Fibroblast of gingiva (primary cell): ENCODE data around the gene FBLN5.

Experiments
- DNase-seq: peaks from one replicate; pipeline ENCODE4 v3.0.0-alpha.2; 2011; ENCODE audit warnings: low read depth

FBLN5 gene

DNA sequence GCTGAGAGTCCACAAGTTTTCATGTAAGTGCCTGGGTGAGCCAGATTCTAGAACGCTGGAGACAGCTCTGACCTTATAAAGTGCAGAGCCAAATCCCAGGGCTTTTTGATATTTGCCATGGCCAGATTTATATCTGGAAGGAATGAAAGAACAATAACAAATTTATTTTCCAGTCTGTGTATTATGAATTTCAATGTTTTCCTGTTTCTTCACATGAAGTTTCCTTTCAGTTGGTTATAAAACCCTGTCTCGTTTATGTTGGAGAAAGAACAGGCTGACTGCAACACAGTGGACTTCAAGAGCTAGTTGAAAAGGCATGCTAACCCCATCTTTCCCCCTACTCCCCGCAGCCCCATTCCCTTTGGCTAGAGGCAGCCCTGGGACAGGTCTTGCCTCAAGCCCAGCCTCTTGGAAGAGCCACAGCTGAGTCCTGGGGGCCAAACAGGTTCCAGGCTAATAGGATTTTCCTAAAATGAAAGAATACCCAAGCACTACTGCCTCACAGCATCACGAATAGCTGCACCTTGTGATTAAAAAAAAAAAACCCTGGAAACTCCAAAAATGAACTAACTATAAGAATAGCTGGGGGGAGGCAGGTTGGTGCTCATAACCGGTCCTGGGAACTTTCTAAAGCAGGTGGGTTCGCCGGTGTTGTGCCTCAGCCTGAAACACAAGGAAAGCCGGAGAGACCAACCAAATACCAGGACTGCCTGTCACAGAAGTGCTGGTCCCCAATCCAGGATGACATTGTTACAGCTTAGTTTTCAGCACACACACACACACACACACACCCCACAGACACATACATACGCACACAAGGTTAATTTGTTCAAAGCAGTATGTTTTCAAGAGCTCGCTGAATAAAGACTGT lies 1.5 kb downstream of the FBLN5 start:
- no peak for DNase-seq

DNA sequence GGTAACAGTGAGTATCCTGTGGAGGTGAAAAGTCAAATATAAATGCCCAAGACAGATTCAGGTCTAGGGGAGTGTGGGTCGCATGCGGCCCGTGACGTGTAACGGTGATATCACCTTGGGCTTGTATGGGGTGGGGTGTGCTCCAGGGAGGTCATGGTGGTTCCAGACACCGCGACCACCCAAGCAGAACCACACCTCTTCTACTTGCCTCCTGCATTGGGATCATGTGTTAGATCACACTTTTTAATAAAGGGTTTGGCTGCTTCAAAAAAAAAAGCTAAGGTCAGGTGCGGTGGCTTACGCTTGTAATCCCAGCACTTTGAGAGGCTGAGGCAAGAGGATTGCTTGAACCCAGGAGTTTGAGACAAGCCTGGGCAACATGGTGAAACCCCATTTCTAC lies 4.5 kb downstream of the FBLN5 start:
- DNase-seq = no peak

DNA sequence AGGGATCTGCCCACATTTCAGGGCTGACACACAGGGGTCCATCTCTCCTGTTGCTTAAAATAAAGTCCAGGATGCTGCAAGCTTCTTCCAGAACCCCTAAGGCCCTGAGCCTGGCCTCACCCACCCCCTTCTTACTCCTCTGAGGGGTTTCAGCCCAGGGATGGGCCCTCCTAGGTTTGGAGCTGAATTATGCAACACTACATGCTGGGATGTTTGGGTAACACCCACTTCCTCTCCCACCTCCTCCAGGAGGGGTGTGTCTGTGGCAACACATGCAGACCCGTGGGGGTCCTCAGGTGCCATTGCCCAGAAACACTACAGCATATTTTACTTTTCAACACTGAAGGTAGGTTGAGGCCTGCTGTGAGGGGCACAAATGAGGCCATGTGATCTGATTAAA lies 5.4 kb downstream of the FBLN5 start:
- DNase-seq = no peak

DNA sequence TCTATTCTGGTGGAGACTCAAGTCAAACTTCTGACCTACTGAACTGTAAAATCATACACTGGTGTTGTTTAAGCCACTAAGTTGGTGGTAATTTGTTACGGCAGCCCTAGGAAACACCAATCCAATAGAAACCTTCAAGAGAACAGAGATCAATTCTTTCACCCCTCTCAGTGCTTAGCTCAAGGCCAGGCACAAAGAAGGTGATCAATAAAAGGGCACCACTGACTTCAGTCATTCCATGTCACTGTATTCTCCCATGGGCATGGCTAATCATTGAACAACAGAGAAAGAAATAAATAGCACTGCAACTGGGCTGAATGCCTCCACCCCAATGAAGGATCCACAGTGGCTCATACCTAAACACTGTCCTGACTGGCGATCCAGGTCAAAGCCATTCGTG lies 7.3 kb downstream of the FBLN5 start:
- no peak for DNase-seq

DNA sequence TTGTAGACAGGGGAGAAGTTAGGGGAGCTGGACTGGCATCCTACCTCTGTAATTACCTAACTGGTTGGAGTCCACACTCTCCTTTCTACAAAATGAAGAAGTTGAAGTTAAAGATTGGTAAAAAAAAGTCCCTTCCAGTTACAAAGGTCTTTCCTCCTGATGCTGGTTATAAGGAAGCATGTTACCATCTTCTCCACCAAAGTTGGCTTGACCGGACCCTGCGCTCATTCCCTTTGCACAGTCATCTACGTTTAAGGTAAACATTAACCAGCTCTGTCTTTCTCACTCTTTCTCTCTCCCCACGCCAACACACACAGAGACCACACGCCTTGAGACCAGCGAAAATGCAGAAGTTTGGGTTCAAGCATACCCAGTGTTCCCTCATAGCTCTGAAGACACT lies 11.9 kb downstream of the FBLN5 start:
- DNase-seq = no peak

DNA sequence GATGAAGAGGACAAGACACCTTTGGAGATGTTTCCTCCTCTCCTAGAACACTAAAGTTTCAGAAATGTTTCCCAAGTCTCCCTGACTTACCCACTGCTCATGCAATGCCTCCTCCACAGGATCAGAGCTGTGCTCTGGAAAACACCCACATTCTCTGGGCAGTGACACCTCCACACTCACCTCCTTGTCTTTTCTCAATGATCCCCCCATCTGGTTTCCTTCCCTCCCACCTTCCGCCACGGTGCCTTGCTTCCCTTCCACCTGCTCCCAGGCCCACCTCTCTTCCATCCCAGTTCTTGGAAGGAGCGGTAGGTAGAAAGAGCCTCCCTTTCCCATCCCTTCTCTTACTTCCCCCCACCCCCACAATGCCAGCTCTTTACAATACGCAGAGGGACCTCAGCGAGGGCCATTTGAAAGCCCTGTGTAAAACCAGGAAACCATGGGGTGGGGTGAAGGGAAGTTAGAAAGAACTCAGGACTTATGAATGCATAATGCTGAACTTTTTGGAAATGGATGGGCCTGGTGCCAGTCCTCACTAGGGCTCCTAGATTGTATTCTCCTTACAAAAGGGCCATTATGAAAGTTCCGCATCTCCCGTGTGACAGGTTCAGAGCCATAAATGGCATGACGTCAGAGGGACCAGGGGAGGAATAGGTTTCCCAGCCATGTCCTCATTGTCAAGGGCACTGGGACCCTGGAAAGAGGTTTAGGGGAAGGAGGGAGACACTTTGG lies 12.8 kb downstream of the FBLN5 start:
- no peak for DNase-seq

DNA sequence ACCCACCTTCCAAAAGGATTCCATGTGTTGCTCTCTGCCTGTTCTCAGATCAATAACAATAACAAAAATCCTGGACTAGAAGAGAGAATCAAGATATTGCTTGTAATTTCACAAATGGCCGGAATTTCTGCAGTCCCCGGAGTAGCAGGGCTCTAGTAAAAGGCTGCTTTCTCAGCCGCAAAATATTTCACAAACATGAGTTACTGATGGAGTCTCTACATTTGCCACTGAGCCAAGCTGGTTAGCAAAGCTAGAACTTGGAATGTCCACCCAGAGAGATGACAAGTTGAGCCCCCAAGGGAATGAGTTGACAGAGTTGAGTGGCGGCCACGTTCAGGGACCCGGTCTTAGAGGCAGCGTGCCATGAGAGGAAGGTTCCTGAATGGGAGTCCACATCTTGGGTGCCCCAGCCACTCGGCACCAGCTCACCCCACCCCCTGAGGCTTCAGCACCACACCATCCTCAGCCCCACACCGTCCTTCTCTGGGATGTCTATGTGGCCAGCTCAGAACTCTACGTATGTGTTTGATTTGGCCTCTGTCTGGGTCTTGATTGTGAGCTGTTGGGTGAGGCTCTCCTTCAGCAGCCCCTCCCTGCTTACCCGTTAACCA lies 15.9 kb downstream of the FBLN5 start:
- no peak for DNase-seq

DNA sequence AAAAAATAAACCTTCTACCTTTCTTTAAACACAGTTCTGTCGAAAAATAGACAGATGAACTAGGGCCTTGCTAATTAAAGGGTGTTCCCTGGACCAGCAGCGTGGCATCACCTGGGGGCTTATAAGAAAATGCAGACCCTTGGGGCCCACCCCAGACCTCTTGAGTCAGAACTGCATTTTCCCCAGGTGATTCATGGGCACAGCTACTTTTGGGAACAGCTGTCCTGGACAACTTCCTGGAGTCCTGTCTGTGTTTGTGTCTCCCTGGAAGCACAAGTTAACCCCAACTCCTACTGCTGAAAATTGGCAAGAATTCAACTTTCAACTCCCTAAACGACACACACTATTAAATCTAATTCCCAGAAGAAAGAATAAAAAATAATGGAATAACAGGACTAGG lies 17.8 kb downstream of the FBLN5 start:
- DNase-seq = no peak

DNA sequence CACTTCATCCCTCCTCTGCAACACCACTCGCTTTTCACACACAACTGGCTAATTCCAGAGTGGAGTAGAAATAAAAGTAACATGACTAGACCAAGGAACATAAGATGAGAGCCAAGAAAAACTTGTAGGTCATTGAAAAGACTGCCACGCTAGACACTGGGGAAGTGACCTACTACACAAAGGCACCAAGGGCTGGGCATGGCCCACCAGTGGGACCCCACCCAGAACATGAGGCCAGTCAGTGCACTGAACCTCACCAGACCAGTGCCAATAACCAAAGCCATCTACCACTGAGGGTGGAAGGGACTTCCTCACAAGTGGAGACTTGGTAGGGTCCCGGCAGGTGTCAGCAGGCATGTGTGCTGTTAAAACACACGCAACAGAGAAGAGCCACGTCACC lies 19.7 kb downstream of the FBLN5 start:
- no peak for DNase-seq

DNA sequence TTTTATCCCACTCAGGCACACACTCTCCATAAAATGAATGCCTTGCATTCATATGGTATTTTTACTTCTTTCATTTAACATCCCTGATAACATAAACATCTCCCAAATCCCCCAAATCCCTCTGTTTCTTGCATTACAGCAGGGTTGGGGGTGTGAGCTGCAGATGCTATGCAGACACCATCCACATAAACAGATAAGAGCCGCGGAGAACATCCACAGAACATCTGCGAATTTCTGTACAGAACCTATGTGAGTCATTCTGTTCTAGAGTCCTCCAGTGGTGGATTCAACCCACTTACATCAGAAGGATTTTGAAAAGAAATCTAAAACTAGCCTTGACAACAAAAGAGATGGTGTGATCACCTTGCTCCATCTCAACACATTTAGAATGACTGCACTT lies 20.3 kb downstream of the FBLN5 start:
- DNase-seq = no peak

DNA sequence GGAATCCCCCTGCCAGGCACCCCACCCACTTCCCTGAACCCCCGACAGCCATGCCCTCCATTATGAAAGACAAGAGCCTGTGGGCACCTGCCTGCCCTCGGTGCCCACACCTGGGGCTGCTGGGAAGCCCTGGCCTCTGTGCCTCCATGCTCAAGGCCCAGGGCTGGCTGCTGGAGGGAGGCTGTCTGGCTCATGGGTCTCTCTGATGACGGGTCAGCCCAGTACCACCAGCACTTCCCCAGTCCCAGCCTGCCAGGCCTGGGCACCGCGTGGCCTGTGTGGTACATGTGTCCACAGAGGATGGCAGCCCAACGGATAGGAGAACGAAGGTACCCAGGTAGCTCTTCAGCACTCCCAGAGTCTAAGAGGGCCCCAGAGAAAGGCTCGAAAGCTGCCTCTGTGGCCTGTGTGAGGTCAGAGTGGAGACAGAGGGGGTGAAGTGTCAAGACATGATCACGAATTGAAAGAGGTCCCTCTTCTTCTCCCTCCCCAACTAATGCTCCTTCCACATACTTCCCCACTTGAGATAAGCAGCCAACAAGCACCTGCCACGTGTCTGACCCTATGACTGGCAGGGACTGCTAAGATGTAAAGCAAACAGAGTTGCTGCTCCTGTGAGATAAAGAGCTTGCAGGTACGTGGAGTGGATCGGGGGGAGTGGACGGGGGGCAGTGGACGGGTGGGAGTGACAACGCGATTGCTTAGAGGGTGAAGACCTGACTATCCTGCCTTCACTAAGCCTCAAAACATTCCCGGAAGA lies 21.2 kb downstream of the FBLN5 start:
- no peak for DNase-seq

DNA sequence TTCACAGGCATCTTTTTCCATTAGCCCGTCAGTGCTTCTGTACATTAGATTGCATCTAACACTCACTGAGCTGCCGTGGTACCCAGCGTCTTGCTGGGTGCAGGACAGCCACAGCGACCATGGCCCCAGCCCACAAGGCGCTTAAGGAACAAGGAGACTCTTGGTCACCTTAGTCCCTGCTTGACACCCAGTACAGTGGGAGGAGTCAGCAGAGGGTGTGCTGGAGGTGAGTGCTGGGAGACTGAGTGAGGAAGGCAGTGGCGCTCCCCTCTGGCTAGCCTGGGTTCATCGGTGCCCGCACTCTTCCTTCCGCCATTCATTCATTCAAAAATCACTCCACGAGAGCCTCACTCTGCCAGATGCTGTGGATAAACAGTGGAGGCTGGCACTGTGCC lies 21.8 kb downstream of the FBLN5 start:
- DNase-seq = no peak

DNA sequence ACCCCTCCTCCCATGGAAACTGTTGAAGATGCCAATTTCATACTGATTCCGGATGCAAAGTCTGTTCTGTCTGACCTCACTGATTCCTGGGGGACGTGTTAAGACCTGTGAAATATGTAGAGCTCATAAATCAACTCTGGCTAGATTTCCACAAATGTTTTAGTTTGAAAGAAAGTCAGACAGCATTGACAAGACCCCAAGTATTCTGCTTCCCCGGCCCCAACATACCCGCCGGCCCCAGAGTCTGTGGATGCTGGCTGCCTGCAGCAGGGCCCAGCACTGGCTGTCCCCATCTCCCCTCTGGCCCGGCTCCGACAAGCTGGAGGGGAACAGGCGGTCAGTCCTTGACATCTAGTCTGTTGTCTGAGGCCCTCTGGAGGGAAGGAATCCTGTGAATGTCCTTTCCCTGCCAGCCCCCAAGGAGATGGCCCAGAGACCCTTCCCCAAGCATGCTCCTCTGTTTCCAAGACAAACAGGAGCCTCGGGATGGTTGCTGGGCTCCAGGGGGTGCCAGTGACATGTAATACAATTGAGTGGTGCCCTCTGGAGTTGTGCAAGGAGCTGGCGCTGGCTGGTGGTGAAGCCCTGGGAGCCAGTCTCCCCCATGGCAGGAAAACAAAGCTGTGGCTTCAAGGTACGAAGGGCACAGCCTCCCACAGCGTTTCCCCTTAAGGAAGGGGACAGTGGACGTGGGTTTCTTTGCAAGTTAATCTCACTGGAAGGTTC lies 22.3 kb downstream of the FBLN5 start:
- no peak for DNase-seq

DNA sequence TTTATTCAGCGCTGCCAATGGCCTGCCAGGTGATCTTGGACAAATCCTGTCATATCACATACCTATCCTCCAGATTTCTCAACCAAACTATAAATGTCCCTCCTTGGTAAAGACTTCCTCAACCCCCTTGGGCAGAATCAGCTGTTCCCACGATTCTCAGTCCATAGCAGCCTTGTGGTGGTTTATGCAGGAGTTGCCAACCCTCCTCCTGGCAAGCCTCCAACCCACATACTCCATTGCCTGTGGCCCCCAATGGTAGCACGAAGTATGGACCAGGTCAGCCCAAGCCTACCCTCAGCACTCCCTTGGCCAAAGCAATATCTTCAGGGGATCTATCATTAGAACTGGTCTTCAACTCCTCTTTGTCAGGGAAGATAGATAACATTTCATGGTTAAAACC lies 27.0 kb downstream of the FBLN5 start:
- DNase-seq = no peak

DNA sequence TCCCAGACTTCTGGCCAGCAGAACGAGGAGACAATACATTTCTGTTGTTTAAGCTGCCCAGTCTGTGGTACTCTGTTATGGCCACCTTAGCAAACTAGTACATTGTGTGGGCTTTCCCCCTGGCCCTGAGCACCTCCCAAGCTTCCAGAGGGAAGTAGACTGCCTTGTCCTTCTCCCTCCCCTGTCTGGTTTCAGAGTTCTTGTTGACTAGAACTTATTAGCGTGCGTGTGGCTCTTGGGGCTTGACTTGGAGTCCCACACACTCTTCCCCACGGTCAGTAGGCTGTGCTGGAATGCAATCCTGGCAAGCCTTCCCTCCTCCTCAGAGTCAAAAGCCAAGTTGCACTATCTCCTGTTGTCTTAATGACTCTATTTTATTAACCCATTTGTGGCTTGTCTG lies 27.7 kb downstream of the FBLN5 start:
- DNase-seq = peak; percentile 66

DNA sequence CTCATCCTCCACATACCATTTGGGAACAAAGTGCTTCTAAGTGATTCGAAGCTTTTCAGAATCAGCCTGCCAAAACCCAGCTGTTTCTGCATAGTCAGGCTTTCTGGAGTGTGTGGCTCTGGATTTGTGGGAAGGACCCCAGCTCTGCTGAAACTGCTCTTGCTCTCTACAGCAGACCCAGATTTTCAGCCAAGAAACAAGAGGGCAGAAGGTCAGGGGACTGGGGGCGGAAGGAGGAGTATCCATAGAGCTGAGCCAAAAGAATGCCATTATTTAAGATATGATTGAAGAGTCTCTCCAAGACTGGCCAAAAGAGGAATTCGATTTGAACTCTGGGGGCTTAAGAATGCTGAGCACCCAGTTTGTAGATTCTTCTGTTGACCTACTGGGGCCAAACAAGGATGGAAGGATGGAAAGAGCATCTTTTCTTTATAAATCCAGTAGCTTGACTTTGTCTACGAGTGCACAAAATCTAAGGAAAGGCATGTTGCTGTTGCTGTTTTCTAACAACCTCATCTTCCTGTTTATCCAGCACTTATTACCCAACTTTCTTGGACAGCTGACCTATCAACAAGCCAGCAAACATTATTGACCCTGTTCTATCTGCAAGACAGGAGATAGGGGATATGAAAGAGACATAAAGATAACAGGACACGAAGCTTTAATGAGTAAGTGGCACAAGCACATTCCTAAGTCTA lies 29.2 kb downstream of the FBLN5 start:
- peak; percentile 10 for DNase-seq

DNA sequence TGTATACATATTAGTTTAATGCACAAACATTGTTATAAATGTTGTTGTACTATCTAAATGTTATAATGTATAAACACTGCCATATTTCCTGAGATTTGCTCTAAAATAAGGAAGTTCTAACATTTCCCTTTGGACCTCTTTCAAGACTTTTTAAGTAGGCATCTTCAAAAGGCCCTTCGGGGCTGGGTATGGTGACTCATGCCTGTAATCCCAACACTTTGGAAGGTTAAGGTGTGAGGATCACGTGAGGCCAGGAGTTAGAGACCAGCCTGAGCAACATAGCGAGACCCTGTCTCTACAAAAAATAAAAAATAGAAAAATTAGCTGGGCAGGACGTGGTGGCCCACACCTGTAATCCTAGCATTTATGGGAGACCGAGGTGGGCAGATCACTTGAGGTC lies 35.5 kb downstream of the FBLN5 start:
- DNase-seq = no peak

DNA sequence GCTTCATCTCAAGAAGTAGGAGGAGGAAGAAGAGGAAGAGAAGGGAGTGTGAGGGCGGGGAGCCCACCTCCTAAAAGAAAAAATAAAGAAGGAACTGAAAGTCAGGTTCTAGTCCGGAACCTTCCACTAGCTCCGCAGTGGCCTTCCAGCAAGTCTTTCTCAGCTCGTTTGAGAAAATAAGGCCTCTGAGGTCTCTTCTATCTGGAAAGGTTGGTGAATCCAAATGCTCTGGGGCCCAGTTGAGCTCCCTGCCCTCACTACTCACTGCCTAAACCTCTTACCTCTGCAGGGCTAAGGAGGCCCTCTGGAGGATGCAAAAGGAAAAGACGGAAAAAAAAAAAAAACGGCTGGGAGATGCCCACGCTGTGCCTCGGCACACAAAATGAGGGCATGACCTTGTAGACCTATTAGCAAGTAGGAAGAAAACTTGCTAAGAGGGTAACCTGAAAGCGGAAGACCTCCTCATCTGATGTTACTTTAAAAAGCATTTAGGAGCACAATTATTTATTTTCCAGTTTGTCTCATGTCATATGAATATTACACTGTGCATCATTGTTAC lies 35.9 kb downstream of the FBLN5 start:
- DNase-seq = peak; percentile 72

DNA sequence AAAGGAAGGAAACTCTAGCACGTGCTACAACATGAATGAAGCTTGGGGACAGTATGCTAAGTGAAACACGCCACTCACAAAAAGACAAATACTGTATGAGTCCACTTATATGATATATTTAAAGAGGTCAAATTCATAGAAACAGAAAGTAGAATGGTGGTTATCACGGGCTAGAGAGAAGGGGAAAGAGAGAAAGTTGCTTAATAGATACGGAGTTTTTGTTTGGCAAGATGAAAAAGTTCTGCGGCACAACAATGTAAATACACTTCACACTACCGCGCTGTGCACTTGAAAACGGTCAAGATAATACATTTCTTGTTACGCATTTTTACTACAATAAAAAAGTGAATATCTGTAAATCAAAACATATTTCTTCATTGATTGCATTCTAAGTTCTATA lies 37.3 kb downstream of the FBLN5 start:
- DNase-seq = no peak

DNA sequence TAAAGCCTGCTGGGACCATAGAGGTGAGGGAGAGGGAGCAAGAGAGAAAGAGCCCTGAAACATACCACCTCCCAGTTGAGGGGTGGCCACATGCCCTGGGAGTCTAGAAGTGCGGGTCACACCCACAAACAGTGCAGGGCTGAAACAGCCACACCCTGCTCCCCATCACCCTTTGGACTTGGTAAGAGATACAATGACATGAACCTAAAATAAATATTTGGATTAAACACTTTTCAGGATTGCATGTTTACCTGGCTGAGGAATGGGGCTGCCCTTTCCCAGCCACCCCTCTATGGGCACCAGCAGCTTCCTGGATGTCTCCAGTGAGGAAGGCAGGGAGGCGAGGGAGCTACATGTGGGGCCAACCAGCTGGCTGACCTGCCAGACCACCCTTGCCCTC lies 41.1 kb downstream of the FBLN5 start:
- DNase-seq = no peak
